ENCODE results near the gene SPATA45.
A peak's percentile ranks its signal among the peaks of the same experiment; 100 is the strongest.

Gene SPATA45

GRCh38 chr1:212828395-212828794 lies 19.1 kb downstream of the SPATA45 start:
- no peak for DNase-seq (ENCODE audit: low read depth)

GRCh38 chr1:212827831-212828278 lies 19.6 kb downstream of the SPATA45 start:
- no peak for DNase-seq (ENCODE audit: low read depth)

GRCh38 chr1:212827171-212827776 lies 20.2 kb downstream of the SPATA45 start:
- DNase-seq (ENCODE audit: low read depth) = no peak

GRCh38 chr1:212825798-212826452 lies 21.5 kb downstream of the SPATA45 start:
- DNase-seq (ENCODE audit: low read depth) = no peak

- no peak for DNase-seq (ENCODE audit: low read depth)
Measured at GRCh38 chr1:212824201-212824600, 23.2 kb downstream of the SPATA45 start.

- no peak for DNase-seq (ENCODE audit: low read depth)
Measured at GRCh38 chr1:212822956-212823355, 24.5 kb downstream of the SPATA45 start.

- no peak for DNase-seq (ENCODE audit: low read depth)
Measured at GRCh38 chr1:212820969-212821368, 26.5 kb downstream of the SPATA45 start.

GRCh38 chr1:212819726-212820125 lies 27.7 kb downstream of the SPATA45 start:
- DNase-seq (ENCODE audit: low read depth) = no peak

GRCh38 chr1:212816567-212817278 lies 30.7 kb downstream of the SPATA45 start:
- no peak for DNase-seq (ENCODE audit: low read depth)

- DNase-seq (ENCODE audit: low read depth) = peak; percentile 17
Measured at GRCh38 chr1:212814537-212815334, 32.7 kb downstream of the SPATA45 start.

- DNase-seq (ENCODE audit: low read depth) = no peak
Measured at GRCh38 chr1:212805767-212806166, 41.7 kb downstream of the SPATA45 start.

- peak; percentile 61 for DNase-seq (ENCODE audit: low read depth)
Measured at GRCh38 chr1:212797681-212798080, 49.8 kb downstream of the SPATA45 start.

- DNase-seq (ENCODE audit: low read depth) = no peak
Measured at GRCh38 chr1:212794561-212795014, 52.9 kb downstream of the SPATA45 start.

- DNase-seq (ENCODE audit: low read depth) = no peak
Measured at GRCh38 chr1:212792396-212792908, 55.0 kb downstream of the SPATA45 start.

- peak; percentile 91 for DNase-seq (ENCODE audit: low read depth)
Measured at GRCh38 chr1:212791676-212792395, 55.6 kb downstream of the SPATA45 start, which contains the start of the genes NSL1 and TATDN3. Gene NSL1 (minus strand): TSS chr1:212791777. CDS start chr1:212791763, 14 bp downstream. Gene TATDN3 (plus strand): TSS chr1:212791894. CDS start chr1:212791922, 28 bp downstream.

- DNase-seq (ENCODE audit: low read depth) = peak; percentile 88
Measured at GRCh38 chr1:212791261-212791675, 56.2 kb downstream of the SPATA45 start.

- DNase-seq (ENCODE audit: low read depth) = no peak
Measured at GRCh38 chr1:212785871-212786270, 61.6 kb downstream of the SPATA45 start.

GRCh38 chr1:212783976-212784375 lies 63.5 kb downstream of the SPATA45 start:
- no peak for DNase-seq (ENCODE audit: low read depth)

- peak; percentile 62 for DNase-seq (ENCODE audit: low read depth)
Measured at GRCh38 chr1:212782422-212783154, 64.9 kb downstream of the SPATA45 start.

GRCh38 chr1:212781225-212781624 lies 66.2 kb downstream of the SPATA45 start:
- DNase-seq (ENCODE audit: low read depth) = no peak

Data from ELR (cell line).